Cardiac fibroblast (primary cell): ENCODE data around the gene PXDN.

Experiments used
- DNase-seq, 2 donors: peaks; one replicate each; pipeline versions ENCODE4 v3.0.0 to v3.0.0-alpha.2; 2010; ENCODE audit warnings: low read depth in 2 of 2
- H3K4me3 ChIP-seq, 2 donors: replicated peaks in 1 of 2; 1 replicate in 1 of 2; 2 replicates in 1 of 2; pipeline ENCODE4 v1.5.1; 2011; ENCODE audit warnings: low read depth in 2 of 2, low read length in 2 of 2, mild to moderate bottlenecking in 2 of 2, moderate library complexity in 1 of 2
- CTCF ChIP-seq: IDR thresholded peaks from one replicate; pipeline ENCODE4 v1.5.1; 2011; ENCODE audit warnings: low read depth, mild to moderate bottlenecking, low read length, inconsistent platforms

The PXDN gene

DNA sequence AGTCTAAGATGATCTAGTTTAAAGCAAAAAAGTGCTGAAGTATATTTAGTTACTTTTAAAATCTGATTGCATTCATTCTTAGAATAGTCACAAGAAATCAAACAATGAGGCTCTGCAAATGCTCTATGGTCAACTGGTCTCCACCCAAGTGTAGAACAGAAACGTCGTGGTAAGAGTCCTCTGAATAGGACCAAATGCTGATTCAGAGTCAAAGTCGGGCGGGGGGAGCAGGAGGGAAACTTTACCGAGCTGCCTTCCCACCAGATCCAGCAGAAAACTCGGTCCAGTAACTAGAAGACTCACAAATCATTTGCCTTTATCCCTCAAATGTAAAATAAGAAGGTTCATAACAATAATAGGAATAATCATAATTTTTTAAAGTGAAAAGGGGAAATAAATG is 46.2 kb upstream of the PXDN start:
- H3K4me3 ChIP-seq, result no peak overlapping the region
- DNase-seq, result no peak
- no peak for TF ChIP-seq CTCF

GRCh38 chr2:1789610-1790009 is 45.3 kb upstream of the PXDN start:
- no peak overlapping the region for H3K4me3 ChIP-seq
- no peak for DNase-seq
- TF ChIP-seq CTCF, result peak; percentile 4

- DNase-seq, result no peak
- no peak overlapping the region for H3K4me3 ChIP-seq
- no peak for TF ChIP-seq CTCF
Observed at GRCh38 chr2:1788478-1788959, 44.2 kb upstream of the PXDN start.

DNA sequence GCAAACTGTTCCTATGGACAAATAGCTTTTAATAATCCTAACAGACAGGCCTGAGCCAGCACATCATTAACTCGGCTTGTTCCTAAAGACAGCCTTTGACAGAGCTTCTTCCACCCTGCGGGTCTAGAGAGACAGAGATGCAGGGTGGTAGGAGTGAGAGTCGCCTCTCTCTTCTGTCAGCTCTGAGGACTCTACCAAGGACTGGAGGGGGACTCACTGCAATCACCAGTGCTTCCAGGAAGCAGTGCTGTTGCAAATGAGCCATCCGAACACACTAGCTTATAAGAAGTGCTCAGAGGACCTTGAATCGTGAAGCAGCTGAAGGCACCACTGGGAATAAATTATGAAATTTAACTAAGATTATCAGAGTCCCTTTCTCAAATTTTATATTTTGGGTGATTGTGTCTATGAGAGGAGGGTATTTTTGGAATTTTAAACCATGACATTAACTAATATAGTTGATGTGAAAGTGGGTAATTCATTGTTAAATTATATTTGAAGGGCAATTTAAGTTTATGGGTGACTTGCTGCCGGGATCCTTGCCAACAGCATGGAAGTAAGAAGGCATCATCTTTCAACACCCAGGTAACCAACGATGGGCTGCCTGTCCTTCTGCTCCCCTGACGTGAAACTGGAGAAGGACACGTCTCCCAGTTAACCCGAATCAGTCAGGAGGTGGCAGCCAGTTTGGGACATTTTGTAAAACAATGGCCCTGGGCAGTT is 43.6 kb upstream of the PXDN start:
- no peak for DNase-seq
- no peak overlapping the region for H3K4me3 ChIP-seq
- TF ChIP-seq CTCF, result no peak

DNA sequence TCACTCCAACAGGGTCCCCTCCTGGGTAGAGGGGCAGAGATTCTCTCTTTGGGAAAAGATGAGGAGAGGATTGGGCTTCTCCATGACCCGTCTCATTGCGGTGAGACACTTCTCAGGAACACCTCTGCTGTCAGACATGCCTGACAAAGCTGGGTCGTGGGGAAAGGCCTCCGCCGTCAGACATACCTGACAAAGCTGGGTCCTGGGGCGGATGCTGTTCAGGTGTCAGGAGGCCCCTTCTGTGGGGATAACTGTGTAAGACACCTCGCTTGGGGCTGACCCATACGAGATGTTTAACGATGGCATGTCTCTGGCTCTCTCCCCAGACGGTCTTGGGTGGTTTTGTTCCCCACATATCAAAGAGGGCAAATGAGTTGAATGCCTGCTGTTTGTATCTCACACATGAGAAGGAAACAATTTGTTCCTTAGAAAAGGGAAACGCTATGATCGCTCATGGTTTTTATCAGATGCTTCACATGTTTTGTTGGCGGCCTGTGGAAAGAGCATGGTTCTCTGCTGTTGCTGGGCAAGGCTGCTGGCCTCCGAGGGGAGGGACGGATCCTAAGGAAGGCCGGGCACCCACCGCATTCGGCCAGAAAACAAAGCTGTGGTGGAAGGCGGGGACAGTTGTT is 40.8 kb upstream of the PXDN start:
- no peak for DNase-seq
- no peak for TF ChIP-seq CTCF
- no peak overlapping the region for H3K4me3 ChIP-seq

- no peak for DNase-seq
- H3K4me3 ChIP-seq, result no peak overlapping the region
- no peak for TF ChIP-seq CTCF
Observed at GRCh38 chr2:1784087-1784486, 39.8 kb upstream of the PXDN start.
